GM10248 (cell line): ENCODE results near the gene PBLD.
"Not testable (repeated sequence)": the region's sequence is repeated elsewhere in the genome, so short reads cannot be mapped to it uniquely, and the experiment has no call there.

ENCODE experiments used
- CTCF ChIA-PET: fragments of 300-600 bp; sonication (Branson Sonifier 250); formaldehyde crosslinking; extraction: SDS; loops from one replicate; lab custom pipeline; 2021; ENCODE audit warnings: antibody characterized with exemption; lab: Yijun Ruan, JAX
- POLR2A ChIA-PET: fragments of 350-650 bp; sonication (Branson Sonifier 250); formaldehyde crosslinking; extraction: SDS; loops from one replicate; lab custom pipeline; 2020; ENCODE audit warnings: antibody characterized with exemption; lab: Yijun Ruan, JAX
- DNase-seq: peaks from one replicate; pipeline ENCODE4 v3.0.0; 2012; ENCODE audit errors: extremely low spot score
- CTCF ChIP-seq: IDR thresholded peaks from 2 replicates; pipeline ENCODE4 v1.5.1; 2012; ENCODE audit warnings: mild to moderate bottlenecking, low read depth; ENCODE audit errors: extremely low read depth, missing control alignments, control extremely low read depth

PBLD gene

GRCh38 chr10:68251625-68252495, 80.9 kb downstream of the PBLD start:
- peak; percentile 37 for DNase-seq
- POLR2A ChIA-PET: no interaction called here
- CTCF ChIA-PET: interaction anchor here (1.0 to 3.1 kb wide), 4 partner anchors 10 to 397 kb away, joined by 3 to 10 read pairs (median 5); no protein-coding TSS in a partner anchor
- no peak for TF ChIP-seq CTCF

- CTCF ChIA-PET: interaction anchor here (1.0 to 3.1 kb wide), 4 partner anchors 9 to 396 kb away, joined by 3 to 10 read pairs (median 5); no protein-coding TSS in a partner anchor
Observed at GRCh38 chr10:68251151-68251550, 81.6 kb downstream of the PBLD start.

GRCh38 chr10:68249297-68249696, 83.4 kb downstream of the PBLD start:
- CTCF ChIA-PET: interaction anchor here (0.9 to 1.7 kb wide), 5 partner anchors 9 to 52 kb away, joined by 3 to 6 read pairs (median 4); no protein-coding TSS in a partner anchor
- POLR2A ChIA-PET: no interaction called here
- no peak for DNase-seq
- TF ChIP-seq CTCF: no peak

More at GRCh38 chr10:68251151-68251550, 81.6 kb downstream of the PBLD start:
- no peak for TF ChIP-seq CTCF
- no peak for DNase-seq
- POLR2A ChIA-PET: no interaction called here

- ChIA-PET CTCF (interaction anchor here (1.3 kb wide), 1 partner anchor 54 kb away, joined by 3 read pairs; no protein-coding TSS in a partner anchor), POLR2A (no interaction called here)
- no peak for DNase-seq
- no peak for TF ChIP-seq CTCF
Observed at GRCh38 chr10:68247931-68248330, 84.8 kb downstream of the PBLD start.

- POLR2A ChIA-PET, DNase-seq: not testable (repeated sequence)
- CTCF ChIA-PET: interaction anchor here (1.2 to 1.6 kb wide), 4 partner anchors 10 to 391 kb away, joined by 3 to 5 read pairs (median 3); no protein-coding TSS in a partner anchor
Observed at GRCh38 chr10:68246397-68246796, 86.3 kb downstream of the PBLD start.

- ChIA-PET POLR2A (no interaction called here), CTCF (interaction anchor here (0.8 kb wide), 1 partner anchor 10 kb away, joined by 3 read pairs; no protein-coding TSS in a partner anchor)
- DNase-seq: no peak
- no peak for TF ChIP-seq CTCF
Observed at GRCh38 chr10:68242051-68242450, 90.7 kb downstream of the PBLD start.
